Measurements from ENCODE around the gene LAMA2. TPM values are rescaled to one million over a fixed set of nuclear protein-coding genes. Genes with fewer than 3 reads are reported as not detected.

Gene LAMA2
- total RNA-seq, 1 experiment from 2014 or later, result 4.2 TPM

GRCh38 chr6:128966934-128967333 lies 84.0 kb downstream of the LAMA2 start:
- Mint-ChIP-seq H3K27ac (0 out of 7 replicates have a peak overlapping the region, but pooled peaks of 1 of the 3 experiments have one; percentile 43), H3K4me1 (peaks cover 10 to 15% of the 10 kb centered on the region in 2 experiments; a peak in 3 of 4 replicates), H3K36me3 (ENCODE audit: insufficient read depth in 1 of 3, low read depth in 3 of 3) (no peaks in the 10 kb centered on the region), H3K9me3 (no peaks in the 10 kb centered on the region), H3K4me3 (no peak overlapping the region), H3K27me3 (ENCODE audit: low read depth) (no peaks in the 10 kb centered on the region)
- Histone ChIP-seq H3K79me1 (ENCODE audit: insufficient read depth, low read depth, low read length, poor library complexity, severe bottlenecking) (no peaks in the 10 kb centered on the region), H2AK5ac (ENCODE audit: insufficient read length, low read length) (no peak overlapping the region), H4K5ac (ENCODE audit: insufficient read length, low read depth, low read length) (no peak overlapping the region), H3K4me2 (ENCODE audit: insufficient read depth, insufficient read length, low read length) (no peak overlapping the region), H4K8ac (replicated peaks; ENCODE audit: insufficient read length, low read depth, low read length) (no peak overlapping the region), H4K20me1 (ENCODE audit: control insufficient read depth, insufficient read depth, insufficient read length) (no peaks in the 10 kb centered on the region), H2BK12ac (ENCODE audit: insufficient read length, low read depth, low read length) (no peak overlapping the region), H3K27me3 (ENCODE audit: insufficient read depth, low read length) (no peaks in the 10 kb centered on the region), H3K23me2 (ENCODE audit: insufficient read length, low read depth, low read length, poor library complexity, severe bottlenecking) (no peaks in the 10 kb centered on the region), H3K79me2 (ENCODE audit: insufficient read depth, low read length) (no peaks in the 10 kb centered on the region), H4K91ac (ENCODE audit: insufficient read length, low read depth, low read length) (no peak overlapping the region), H2AFZ (ENCODE audit: low read length) (no peak overlapping the region), H3K27ac (ENCODE audit: insufficient read length, low read depth, low read length) (no peak overlapping the region), H3T11ph (ENCODE audit: low read length) (no peak overlapping the region), H3K18ac (ENCODE audit: insufficient read length, low read depth, low read length) (no peak overlapping the region), H3K4me1 (ENCODE audit: insufficient read depth, low read length) (no peaks in the 10 kb centered on the region; the same call in 1 of the 2 replicates), H2BK5ac (ENCODE audit: insufficient read length, low read length) (no peak overlapping the region), H3K23ac (ENCODE audit: insufficient read length, low read depth, low read length) (no peak overlapping the region), H3K4ac (ENCODE audit: low read depth, low read length) (no peak overlapping the region), H2BK120ac (ENCODE audit: low read depth, low read length, poor library complexity, severe bottlenecking) (no peak overlapping the region), H3K9me3 (ENCODE audit: control insufficient read depth, low read depth, low read length) (no peaks in the 10 kb centered on the region), H2BK15ac (ENCODE audit: low read depth, low read length) (no peak overlapping the region), H3K56ac (ENCODE audit: insufficient read length, low read depth, low read length) (no peak overlapping the region), H3K9ac (ENCODE audit: extremely low read depth, insufficient read length, low read length) (no peak overlapping the region), H2BK20ac (ENCODE audit: low read depth, low read length, poor library complexity, severe bottlenecking) (no peak overlapping the region), H3K14ac (ENCODE audit: insufficient read depth, low read length) (no peak overlapping the region)
- WGBS (ENCODE audit: extremely low coverage, insufficient read length, low lambda C conversion rate), result no CpG with 5 or more reads among the region's 1 CpG
- no peak for TF ChIP-seq CTCF (conservative IDR thresholded peaks at IDR 0.05)
- no peak for DNase-seq
